ENCODE results near the gene TCF3. TPM values are rescaled to one million over a fixed set of nuclear protein-coding genes. Genes with fewer than 3 reads are reported as not detected.

The TCF3 gene
- total RNA-seq, 1 donor from 2014 or later = 153 TPM

DNA sequence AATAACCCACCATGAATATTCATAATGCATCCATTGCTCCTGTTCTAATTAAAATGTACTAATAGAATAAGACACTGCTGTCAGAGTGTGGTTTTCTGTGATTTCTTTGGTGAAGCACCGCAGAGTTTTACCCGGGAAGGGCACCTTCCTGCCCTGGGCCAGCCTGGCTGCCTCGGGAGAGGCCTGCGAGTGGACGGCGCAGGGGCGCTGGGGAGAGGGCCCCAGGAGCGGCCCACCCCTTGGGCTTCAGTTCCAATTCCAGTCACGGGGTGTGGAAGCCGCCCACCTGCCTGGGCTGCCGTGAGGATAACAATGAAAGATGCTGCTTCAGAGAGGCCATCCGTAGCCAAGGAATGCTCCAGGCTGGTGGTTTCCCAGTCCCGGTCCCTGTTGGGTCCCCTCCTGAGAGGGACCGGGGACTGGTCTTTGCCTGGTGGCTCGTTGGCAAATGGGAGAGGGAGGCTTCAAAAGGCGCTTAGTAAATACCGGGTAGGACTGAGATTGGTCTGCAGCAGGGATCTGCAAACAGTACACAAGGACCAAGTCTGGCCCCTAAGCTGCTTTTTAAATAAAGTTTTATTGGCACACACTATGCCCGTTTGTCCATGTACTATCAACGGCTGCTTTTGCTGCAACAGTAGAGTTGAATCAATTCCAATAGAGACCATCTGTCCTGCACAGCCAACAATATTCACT is 18.0 kb downstream of the TCF3 start:
- Mint-ChIP-seq H3K4me3 (ENCODE audit: unreplicated experiment) (no peak overlapping the region), H3K27me3 (ENCODE audit: low read depth) (no peaks in the 10 kb centered on the region), H3K4me1 (ENCODE audit: low read depth) (no peaks in the 10 kb centered on the region), H3K36me3 (ENCODE audit: low read depth) (peaks cover 16% of the 10 kb centered on the region), H3K27ac (ENCODE audit: unreplicated experiment) (no peak overlapping the region), H3K9me3 (ENCODE audit: low read depth) (no peaks in the 10 kb centered on the region)
- no peak for DNase-seq (ENCODE audit: low spot score)
- TF ChIP-seq, protein P1, sequence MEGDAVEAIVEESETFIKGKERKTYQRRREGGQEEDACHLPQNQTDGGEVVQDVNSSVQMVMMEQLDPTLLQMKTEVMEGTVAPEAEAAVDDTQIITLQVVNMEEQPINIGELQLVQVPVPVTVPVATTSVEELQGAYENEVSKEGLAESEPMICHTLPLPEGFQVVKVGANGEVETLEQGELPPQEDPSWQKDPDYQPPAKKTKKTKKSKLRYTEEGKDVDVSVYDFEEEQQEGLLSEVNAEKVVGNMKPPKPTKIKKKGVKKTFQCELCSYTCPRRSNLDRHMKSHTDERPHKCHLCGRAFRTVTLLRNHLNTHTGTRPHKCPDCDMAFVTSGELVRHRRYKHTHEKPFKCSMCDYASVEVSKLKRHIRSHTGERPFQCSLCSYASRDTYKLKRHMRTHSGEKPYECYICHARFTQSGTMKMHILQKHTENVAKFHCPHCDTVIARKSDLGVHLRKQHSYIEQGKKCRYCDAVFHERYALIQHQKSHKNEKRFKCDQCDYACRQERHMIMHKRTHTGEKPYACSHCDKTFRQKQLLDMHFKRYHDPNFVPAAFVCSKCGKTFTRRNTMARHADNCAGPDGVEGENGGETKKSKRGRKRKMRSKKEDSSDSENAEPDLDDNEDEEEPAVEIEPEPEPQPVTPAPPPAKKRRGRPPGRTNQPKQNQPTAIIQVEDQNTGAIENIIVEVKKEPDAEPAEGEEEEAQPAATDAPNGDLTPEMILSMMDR (IDR thresholded peaks at IDR 0.05) = no peak

DNA sequence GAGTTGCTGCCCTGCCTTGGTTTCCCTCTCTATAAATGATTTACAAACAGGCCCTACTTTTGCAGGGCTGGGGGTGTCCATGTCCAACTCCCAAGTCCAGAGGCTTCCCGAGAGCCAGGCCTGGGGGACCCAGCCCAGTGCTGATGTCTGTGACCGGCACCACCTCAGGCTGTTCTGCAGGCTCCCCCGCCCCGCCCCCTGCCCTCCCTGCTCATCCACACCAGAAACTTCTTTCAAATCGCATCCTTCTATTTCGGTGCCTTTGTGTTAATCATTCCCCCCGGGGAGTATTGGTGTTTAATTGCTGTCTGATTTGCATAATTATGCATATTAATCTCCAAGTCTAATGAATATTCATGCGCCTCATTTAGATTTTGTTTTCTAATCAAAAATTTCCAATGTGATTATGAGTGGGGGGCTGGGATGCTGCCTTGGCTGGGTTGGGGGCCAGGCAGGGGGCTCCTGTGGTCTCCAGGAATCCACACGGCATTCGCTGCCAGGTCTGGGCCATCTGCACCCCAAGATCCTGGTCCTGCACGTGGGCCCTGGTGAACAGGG is 19.1 kb downstream of the TCF3 start:
- H3K27ac Mint-ChIP-seq (ENCODE audit: unreplicated experiment) = no peak overlapping the region
- TF ChIP-seq, protein P1 (IDR thresholded peaks at IDR 0.05) = no peak
- peaks cover 12% of the 10 kb centered on the region for H3K36me3 Mint-ChIP-seq (ENCODE audit: low read depth)
- H3K4me3 Mint-ChIP-seq (ENCODE audit: unreplicated experiment) = no peak overlapping the region
- no peaks in the 10 kb centered on the region for H3K4me1 Mint-ChIP-seq (ENCODE audit: low read depth)
- DNase-seq (ENCODE audit: low spot score) = no peak
- H3K27me3 Mint-ChIP-seq (ENCODE audit: low read depth) = no peaks in the 10 kb centered on the region
- no peaks in the 10 kb centered on the region for H3K9me3 Mint-ChIP-seq (ENCODE audit: low read depth)

DNA sequence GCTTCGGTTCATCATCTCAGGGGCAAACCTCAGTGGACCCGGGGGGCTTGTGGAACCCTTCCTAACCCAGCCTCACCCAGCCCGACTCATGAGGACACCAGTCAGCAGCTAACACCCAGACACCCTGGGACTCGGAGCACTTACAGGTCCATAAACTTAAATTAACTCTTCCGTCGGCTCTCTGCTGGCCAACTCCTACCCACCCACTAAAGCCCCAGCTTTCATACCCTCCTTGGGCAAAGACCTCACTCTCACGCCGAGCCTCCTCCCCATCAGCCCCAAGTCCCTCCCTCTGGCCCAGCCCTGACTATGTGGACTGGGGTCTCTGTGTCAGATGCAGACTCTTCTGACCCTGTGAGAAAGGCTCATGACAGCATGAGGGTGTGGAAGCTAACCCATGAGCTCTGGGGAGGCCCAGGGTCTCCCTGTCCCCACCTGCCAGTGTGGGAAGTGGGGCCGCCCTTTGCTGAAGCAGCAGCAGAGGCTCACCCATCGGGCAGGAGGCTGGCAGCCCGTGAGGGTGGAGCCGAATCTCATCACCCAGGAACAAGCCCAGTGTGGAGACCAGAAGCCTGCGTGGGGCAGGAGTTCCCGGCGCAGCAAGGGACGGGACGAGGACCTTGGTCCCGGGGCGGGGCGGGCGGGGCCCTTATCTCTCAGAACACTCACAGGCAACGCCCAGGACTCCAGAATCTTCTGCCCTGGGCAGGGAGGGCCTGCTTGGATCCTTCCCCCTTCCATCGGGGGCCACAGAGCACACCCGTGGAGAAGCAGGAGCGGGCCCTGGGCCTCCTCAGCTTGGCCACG is 19.8 kb downstream of the TCF3 start:
- Mint-ChIP-seq H3K9me3 (ENCODE audit: low read depth) (no peaks in the 10 kb centered on the region), H3K4me1 (ENCODE audit: low read depth) (no peaks in the 10 kb centered on the region), H3K27me3 (ENCODE audit: low read depth) (no peaks in the 10 kb centered on the region), H3K27ac (ENCODE audit: unreplicated experiment) (no peak overlapping the region), H3K4me3 (ENCODE audit: unreplicated experiment) (no peak overlapping the region), H3K36me3 (ENCODE audit: low read depth) (peaks cover 9% of the 10 kb centered on the region)
- TF ChIP-seq, protein P1 (IDR thresholded peaks at IDR 0.05) = no peak
- no peak for DNase-seq (ENCODE audit: low spot score)

GRCh38 chr19:1631557-1632100 is 20.8 kb downstream of the TCF3 start:
- Mint-ChIP-seq H3K9me3 (ENCODE audit: low read depth) (no peaks in the 10 kb centered on the region), H3K27ac (ENCODE audit: unreplicated experiment) (no peak overlapping the region), H3K4me1 (ENCODE audit: low read depth) (no peaks in the 10 kb centered on the region), H3K27me3 (ENCODE audit: low read depth) (no peaks in the 10 kb centered on the region), H3K4me3 (ENCODE audit: unreplicated experiment) (no peak overlapping the region), H3K36me3 (ENCODE audit: low read depth) (peaks cover 9% of the 10 kb centered on the region)
- TF ChIP-seq, protein P1 (IDR thresholded peaks at IDR 0.05) = no peak
- no peak for DNase-seq (ENCODE audit: low spot score)

GRCh38 chr19:1630811-1631210 is 21.6 kb downstream of the TCF3 start:
- TF ChIP-seq, protein P1 (IDR thresholded peaks at IDR 0.05) = no peak
- H3K9me3 Mint-ChIP-seq (ENCODE audit: low read depth) = no peaks in the 10 kb centered on the region
- H3K36me3 Mint-ChIP-seq (ENCODE audit: low read depth) = peaks cover 10% of the 10 kb centered on the region
- DNase-seq (ENCODE audit: low spot score) = no peak
- no peaks in the 10 kb centered on the region for H3K4me1 Mint-ChIP-seq (ENCODE audit: low read depth)
- H3K27me3 Mint-ChIP-seq (ENCODE audit: low read depth) = no peaks in the 10 kb centered on the region
- H3K27ac Mint-ChIP-seq (ENCODE audit: unreplicated experiment) = no peak overlapping the region
- no peak overlapping the region for H3K4me3 Mint-ChIP-seq (ENCODE audit: unreplicated experiment)

Measured in chondrocyte (in vitro differentiated cells).